HG02852 (cell line): Measurements from ENCODE around the gene PDE4D.
"Not testable (repeated sequence)": the region's sequence is repeated elsewhere in the genome, so short reads cannot be mapped to it uniquely, and the experiment has no call there.

ENCODE experiments used
- ATAC-seq: cut with Tn5 transposase; IDR thresholded peaks from one replicate; pipeline ENCODE4 v1.9.1; 2021; ENCODE audit warnings: mild to moderate bottlenecking, moderate library complexity; ENCODE audit not compliant: unreplicated experiment

PDE4D gene

DNA sequence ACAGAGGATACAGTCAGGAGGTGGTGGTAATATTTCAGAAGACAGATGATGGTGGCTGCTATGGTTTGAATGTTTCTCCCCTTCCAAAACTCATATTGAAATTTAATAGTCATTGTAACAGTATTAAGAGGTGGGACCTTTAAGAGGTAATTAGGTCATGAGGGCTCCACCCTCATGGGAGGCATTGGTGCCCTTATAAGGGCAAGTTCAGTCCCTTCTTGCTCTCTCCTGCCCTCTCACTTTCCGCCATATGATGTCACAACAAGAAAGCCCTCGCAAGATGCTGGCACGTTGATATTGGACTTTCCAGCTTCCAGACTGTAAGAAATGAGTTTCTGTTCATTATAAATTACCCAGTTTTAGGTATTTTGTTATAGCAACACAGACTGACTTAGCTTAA lies 274.9 kb downstream of the PDE4D start:
- ATAC-seq, result no peak

DNA sequence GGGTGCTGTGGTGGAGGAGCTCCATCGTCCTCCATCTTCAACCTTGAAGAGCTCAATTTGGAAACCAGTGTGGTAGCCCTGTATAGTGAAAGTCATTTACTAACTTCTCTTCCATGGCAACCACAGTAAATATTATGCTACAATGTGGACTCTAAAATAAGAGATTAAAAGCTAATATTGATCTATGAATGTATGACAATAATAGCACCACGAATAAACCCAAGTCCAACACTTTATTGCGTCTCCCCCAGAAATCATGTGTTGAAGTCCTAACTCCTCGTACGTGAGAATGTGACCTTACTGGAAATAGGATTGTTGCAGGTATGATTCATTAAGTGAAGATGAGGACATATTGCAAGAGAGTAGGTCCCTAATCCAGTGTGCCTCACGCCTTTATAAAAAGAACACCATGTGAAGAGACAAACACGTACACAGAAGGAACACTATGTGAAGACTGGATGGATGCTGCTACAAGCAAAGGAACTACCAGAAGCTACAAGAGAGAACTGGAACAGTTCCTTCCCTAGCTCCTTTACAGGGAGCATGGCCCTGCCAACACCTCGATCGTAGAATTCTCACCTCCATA lies 276.2 kb downstream of the PDE4D start:
- ATAC-seq, result no peak

DNA sequence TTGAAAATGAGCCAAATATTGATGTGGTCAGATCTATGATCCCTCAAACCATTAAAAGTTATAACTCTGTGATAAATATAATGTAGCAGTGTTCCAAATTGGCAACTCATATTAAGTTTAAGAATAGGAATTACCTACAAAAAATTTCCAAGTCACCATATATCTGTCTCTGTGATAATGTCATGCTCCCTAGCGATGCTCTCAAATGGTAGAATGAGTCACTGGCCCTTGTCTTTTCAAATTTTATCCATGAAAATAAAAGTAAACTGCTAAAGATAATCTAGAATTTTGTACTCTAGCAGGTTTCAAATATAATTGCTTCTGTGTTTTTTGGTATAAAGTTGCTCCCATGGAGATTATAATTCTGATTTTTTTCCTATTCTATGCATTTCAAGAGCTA lies 277.1 kb downstream of the PDE4D start:
- no peak for ATAC-seq

GRCh38 chr5:59615272-59615671 lies 278.3 kb downstream of the PDE4D start:
- ATAC-seq, result no peak

DNA sequence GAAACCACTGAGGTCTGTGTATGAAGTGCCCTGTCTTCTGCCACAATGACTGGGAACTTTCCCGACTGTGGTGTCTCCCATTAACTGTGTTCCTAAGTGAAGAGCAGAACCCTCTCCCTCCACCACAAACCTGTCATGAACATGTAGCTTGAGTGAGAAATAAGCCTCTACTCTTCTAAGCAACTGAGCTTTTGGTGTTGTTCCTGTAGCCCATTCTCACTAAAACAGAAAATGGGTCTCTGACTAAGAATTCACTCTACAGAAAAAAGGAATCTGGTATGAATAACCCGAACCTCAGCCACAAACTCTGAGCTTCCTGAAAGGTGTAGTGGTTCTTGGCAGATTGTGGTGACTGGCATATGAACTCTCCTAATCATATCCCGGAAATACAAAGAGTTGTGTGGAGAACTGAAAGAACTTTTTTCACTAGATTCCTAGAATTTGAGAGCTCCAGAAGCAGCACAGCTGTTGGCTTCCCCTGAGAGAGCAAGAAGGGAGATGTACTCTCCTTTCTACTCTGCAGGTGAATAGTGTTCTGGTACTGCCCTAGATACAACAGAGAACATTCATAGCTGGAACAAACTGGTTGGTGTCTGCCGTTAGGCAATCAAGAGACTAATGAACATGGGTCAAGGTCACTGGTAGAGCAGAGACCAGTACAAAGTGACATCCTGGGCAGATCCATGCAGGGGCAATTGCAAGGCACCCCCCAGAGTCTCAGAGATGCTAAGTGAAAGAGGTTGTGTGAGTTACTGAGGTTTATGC lies 283.8 kb downstream of the PDE4D start:
- peak; percentile 51 for ATAC-seq

GRCh38 chr5:59608745-59609144 lies 284.8 kb downstream of the PDE4D start:
- peak; percentile 83 for ATAC-seq

DNA sequence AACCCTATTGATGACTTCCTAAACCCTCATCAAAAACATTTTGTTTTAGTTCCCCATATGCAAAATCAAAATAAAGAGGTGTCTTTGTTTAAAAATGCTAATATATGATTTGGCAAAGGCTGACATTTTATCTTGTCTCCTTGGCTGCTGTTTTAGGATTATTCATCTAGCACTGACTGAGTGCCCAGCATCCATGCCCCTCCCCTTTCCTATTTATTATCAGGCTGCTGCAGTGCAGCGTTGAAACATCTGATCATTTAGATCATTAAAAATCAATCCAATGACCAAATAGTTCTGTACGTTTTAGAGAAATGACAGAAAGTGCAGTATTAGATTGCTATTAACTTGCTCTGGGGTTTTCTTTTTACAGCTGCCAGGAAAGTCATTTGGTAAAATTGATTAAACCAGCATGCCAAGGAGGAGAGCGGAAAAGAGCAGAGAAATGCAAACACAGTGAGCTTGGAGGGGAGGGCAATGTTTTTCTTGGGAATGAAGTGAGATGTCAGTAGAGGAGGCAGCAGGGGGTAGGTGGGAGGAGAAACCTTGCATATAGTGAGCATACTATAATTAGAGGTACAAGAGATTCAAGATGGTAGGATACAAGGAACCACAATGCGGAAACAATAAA lies 286.3 kb downstream of the PDE4D start:
- no peak for ATAC-seq

DNA sequence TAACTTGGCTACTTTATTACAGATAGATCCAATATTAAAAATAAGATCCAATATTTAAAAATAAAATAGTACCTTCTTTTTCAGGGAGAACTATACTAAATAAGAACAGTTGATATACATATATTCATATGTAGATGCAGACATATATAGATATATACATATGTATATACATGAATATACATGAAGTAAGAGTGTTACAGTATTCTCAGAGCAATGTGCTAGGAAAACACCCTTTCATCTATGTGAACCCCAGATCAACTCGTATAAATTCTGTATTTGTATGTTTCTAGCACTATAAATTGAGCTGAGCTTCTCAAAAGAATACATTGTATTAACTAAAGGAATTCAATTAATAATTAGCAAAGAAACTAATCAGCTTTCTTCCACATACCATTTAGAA lies 287.6 kb downstream of the PDE4D start:
- ATAC-seq, result no peak

- ATAC-seq, result no peak
Observed at GRCh38 chr5:59604111-59604510, 289.4 kb downstream of the PDE4D start.

GRCh38 chr5:59600998-59601397 lies 292.5 kb downstream of the PDE4D start:
- ATAC-seq, result no peak

GRCh38 chr5:59600153-59600552 lies 293.4 kb downstream of the PDE4D start:
- no peak for ATAC-seq

DNA sequence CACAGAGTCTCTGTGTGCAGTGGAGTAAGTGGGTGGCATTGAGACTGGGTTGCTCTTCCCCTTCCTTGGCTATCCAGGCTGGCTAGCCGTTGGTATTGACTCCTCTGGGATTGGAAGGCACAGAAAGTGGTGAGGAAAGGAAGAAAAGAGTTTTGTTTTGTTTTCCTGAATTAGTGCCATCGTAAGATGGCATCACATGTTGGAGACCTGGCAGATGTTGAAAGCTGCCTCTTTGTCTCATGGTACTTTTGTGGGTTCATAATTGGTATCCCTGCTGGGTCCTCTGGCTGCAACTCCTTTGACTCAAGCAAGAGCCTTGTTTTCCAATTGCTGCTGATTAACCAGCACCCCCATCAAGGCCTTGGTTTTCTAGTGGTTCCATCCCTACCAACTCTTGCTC lies 293.8 kb downstream of the PDE4D start:
- no peak for ATAC-seq

DNA sequence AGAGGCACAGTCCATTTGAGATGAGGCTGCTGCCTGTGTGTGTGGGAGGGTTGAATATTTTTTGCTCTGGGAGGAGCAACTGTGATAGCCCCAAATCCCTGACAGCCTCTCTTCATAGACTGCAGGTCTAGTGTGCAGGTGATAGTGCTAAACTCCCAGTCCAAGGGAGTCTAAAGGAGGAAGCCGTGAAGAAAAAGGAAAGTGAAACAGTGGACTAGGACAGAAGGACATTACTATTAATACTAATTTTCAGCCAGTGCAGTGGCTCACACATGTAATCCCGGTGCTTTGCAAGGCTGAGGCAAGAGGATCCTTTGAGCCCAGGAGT lies 295.0 kb downstream of the PDE4D start:
- ATAC-seq, result peak; percentile 62

DNA sequence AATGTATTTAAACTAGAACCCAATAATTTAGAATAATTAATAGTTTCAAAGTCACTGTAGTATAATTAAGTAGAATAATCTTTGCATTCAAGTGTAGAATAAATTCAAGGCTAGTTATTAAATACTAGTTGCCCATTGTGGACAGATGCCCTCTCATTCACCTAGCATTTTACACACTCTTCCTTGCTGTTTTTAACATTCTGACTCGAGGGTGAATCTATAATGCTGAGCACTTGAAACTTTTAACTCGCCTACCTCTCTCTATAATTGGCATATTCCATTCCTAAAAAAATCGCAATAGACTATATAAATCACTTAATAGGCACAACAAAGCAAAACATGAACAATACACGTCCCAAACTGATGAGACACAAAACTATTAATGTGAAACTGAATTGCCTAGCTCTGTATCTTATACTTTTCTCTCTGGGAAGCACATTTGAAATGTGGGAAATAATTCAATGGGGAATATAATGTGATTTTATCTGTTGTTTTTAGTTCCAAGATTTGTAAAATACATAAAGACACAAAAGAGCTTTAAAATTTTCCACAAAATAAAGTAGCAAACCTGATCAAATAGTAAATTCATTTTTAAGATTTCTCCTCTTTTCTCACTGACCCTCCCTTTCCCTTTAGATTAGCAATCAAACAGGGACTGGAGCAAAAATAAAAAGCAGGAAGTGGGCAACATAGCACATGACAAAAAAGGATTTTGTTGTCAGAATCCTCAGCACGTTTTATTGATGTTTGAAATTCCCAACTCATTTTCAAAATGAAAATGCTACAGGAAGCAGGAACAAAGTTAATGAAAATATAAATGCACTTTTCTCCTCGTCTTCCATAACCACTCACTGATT lies 295.6 kb downstream of the PDE4D start:
- ATAC-seq, result no peak

DNA sequence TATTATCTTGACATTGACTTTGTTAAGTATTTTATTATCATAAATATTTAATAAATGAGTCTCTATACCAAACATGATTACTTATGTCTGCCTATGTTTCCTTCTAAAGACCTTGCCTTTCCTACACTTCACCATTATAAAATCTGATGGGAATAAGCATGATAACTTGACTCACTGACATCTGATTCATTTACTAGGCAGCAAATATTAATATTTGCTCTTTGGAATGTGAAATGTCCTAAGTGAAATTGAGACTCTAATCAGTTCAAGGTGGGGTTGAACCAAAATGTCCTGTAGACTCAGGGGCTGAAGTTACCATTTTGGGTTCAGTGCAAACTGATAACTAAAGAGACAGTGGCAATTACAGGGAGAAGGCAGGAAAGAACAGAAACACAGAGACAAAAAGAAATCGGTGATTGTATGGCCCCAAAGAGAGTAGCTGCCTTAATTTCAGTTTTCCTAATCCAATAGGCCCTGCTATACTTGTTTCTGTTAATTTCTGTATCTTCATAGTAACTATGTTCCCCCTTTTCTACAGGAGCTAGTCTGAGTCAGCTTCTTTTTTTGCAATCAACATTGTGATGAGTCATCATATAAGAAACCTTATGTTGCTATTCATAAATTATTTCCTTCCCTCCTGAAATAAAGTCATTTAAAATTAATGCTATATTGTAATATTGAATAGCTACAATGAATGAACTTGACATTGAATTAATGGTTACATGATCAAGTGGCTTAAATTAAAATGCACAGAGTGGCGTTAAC lies 296.8 kb downstream of the PDE4D start:
- ATAC-seq, result no peak

DNA sequence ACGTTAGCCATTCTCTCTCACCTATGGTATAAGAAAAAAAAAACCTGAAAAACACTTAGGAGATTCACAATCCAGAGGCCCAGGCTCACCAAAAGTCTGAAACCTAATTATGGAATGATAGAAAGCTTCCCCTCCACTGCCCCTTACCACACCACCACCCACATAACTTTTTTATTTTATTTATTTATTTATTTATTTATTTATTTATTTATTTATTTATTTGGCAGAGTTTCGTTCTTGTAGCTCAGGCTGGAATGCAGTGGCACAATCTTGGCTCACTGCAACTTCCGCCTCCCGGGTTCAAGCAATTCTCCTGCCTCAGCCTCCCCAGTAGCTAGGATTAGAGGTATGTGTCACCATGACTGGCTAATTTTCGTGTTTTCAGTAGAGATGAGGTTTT lies 299.4 kb downstream of the PDE4D start:
- ATAC-seq, result not testable (repeated sequence)

DNA sequence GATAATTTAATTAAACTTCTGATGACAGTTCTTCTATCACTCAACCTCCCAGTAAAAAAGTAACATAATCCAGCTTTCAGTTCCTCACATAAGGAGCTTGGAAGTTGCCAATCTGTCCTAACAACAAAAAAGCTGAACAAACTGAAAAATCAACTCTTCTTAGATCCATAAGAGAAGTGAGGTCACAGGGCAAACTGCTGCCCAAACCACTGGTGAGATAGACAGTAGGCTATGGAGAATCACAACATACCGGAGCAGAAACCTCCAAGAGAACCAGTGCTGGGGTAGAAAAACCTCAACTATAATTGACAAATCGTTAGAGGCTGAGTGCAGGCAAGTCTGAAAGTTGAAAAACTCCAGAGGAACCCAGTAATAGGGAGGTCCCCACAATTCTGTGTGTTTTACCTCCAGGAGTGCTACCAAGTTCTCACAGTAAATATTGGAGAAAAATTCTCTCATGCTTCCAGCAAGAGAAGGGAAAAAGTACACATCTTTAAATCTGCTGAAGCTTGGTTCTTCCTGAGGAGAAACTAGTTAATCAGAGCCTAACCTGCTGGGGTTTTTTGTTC lies 300.0 kb downstream of the PDE4D start:
- ATAC-seq, result no peak

GRCh38 chr5:59592101-59592500 lies 301.4 kb downstream of the PDE4D start:
- no peak for ATAC-seq

DNA sequence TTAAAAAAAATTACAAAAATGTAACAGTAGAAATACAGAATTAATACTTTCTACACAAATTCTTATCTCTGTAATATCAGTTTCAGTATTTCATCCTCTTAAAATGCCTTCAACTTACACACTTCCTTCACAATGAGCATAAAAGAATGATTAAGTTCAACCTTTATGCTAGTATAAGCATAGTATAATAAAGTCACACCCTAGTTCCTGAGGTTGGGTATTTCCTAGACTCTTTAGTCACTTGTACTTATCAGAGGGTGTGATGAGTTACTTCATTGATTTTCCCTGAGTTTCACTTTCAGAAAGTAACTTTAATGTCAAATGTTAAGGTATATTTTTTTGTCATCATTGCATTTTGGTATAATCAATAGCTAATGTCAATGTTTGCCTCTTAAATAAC lies 302.4 kb downstream of the PDE4D start:
- ATAC-seq, result peak; percentile 89

DNA sequence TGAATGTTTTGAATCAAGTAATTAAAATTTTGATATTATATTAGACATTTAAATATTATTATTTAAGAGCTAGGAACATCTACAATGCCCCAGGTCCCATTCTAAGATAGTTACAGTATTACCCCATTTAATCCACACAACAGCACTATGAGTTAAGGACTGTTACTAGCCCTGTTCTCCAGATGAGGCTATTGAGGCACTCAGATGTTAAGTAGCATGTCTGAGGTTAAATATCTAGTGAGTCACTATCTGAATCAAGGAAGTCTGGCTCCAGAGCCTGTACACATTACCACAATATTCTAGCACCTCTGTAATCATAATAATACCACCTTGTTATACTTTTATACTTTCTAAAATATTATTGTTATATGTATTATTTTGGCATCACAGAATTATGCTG lies 304.6 kb downstream of the PDE4D start:
- ATAC-seq, result no peak
